Measurements from ENCODE around the gene HNRNPA2B1. TPM values are rescaled to one million over a fixed set of nuclear protein-coding genes. Genes with fewer than 3 reads are reported as not detected.
"Not testable (repeated sequence)": the region's sequence is repeated elsewhere in the genome, so short reads cannot be mapped to it uniquely, and the experiment has no call there.

Gene HNRNPA2B1
- total and polyA plus RNA-seq, 2 of the 8 experiments (the other 6 are each of a cell fraction or from before 2014, with no cell fraction given) = 276 to 1,255 TPM

GRCh38 chr7:26177269-26177668 is 23.3 kb downstream of the HNRNPA2B1 start:
- not testable (repeated sequence) for H4K91ac ChIP-seq (replicated peaks; ENCODE audit: insufficient read length, low read length); H3K4me2 ChIP-seq (ENCODE audit: insufficient read depth in 1 of 2, low read depth in 2 of 2, low read length in 2 of 2); H3K79me1 ChIP-seq (ENCODE audit: low read depth, low read length); DNase-seq (ENCODE audit: low read depth in 1 of 2, low spot score in 2 of 2); H3K23me2 ChIP-seq (ENCODE audit: low read depth, low read length); H4K5ac ChIP-seq (ENCODE audit: insufficient read length, low read depth, low read length); H4K8ac ChIP-seq (ENCODE audit: extremely low read depth, insufficient read depth, low read length); H2BK120ac ChIP-seq (replicated peaks; ENCODE audit: low read depth, low read length); H3K18ac ChIP-seq (ENCODE audit: extremely low read depth, low read length); H2BK12ac ChIP-seq (ENCODE audit: low read depth, low read length); H2BK15ac ChIP-seq (ENCODE audit: low read length); H4K20me1 ChIP-seq (replicated peaks in 1 of 2; ENCODE audit: control insufficient read depth in 1 of 2, insufficient read depth in 2 of 2, low read length in 2 of 2); H3K56ac ChIP-seq (replicated peaks; ENCODE audit: insufficient read length, low read depth, low read length); H3K9ac ChIP-seq (replicated peaks in 1 of 4; ENCODE audit: extremely low read depth in 1 of 4, low read depth in 3 of 4, low read length in 3 of 4); H3K4me1 ChIP-seq (replicated peaks in 1 of 4; ENCODE audit: control insufficient read depth in 3 of 4, insufficient read depth in 4 of 4, low read length in 3 of 4); H2BK20ac ChIP-seq (ENCODE audit: low read length); H3K27me3 ChIP-seq (replicated peaks in 1 of 4; ENCODE audit: control insufficient read depth in 3 of 4, extremely low read depth in 1 of 4, insufficient read depth in 3 of 4, low read length in 3 of 4); H2AFZ ChIP-seq (ENCODE audit: low read length); H3K4me3 ChIP-seq (ENCODE audit: extremely low read depth in 1 of 4, insufficient read depth in 2 of 4, low read depth in 3 of 4, low read length in 4 of 4); H2BK5ac ChIP-seq (ENCODE audit: low read depth, low read length); H3K27ac ChIP-seq (ENCODE audit: low read depth, low read length); FAIRE-seq; H3K23ac ChIP-seq (ENCODE audit: insufficient read length); H2AK5ac ChIP-seq (ENCODE audit: low read depth, low read length); H3K4ac ChIP-seq (replicated peaks; ENCODE audit: insufficient read length, low read depth, low read length); H3K14ac ChIP-seq (ENCODE audit: insufficient read length)
- POLR2A ChIA-PET (ENCODE audit: partially characterized antibody) = interaction anchor here (1.0 to 4.0 kb wide), 2 partner anchors 11 to 20 kb away, joined by 4 to 26 read pairs; no protein-coding TSS in a partner anchor
- H3K36me3 ChIP-seq (ENCODE audit: control insufficient read depth in 2 of 4, insufficient read depth in 4 of 4, low read length in 3 of 4) = peaks cover 3 to 23% (median 6%) of the 10 kb centered on the region in 4 experiments; a peak in 3 of 8 replicates
- CTCF ChIA-PET (ENCODE audit: partially characterized antibody) = interaction anchor here (2.6 kb wide), 1 partner anchor 87 kb away, joined by 9 read pairs; no protein-coding TSS in a partner anchor
- peaks cover 6 to 41% of the 10 kb centered on the region in 2 experiments for H3K79me2 ChIP-seq (ENCODE audit: control insufficient read depth in 1 of 2, insufficient read depth in 2 of 2, low read length in 2 of 2)
- 86% methylated on average over 13 of the region's 20 CpGs; no CpG with 5 or more reads in 1 of the 2 experiments for WGBS, 2 experiments (ENCODE audit: extremely low coverage in 1 of 2, insufficient coverage in 1 of 2, insufficient read length in 1 of 2, insufficient replicate concordance in 2 of 2, low coverage in 1 of 2, low lambda C conversion rate in 2 of 2, missing lambda C conversion rate in 1 of 2)
- peaks cover 0 to 16% of the 10 kb centered on the region in 2 experiments; a peak in 2 of 4 replicates for H3K9me3 ChIP-seq (ENCODE audit: insufficient read depth in 2 of 2, low read depth in 1 of 2, low read length in 1 of 2)

DNA sequence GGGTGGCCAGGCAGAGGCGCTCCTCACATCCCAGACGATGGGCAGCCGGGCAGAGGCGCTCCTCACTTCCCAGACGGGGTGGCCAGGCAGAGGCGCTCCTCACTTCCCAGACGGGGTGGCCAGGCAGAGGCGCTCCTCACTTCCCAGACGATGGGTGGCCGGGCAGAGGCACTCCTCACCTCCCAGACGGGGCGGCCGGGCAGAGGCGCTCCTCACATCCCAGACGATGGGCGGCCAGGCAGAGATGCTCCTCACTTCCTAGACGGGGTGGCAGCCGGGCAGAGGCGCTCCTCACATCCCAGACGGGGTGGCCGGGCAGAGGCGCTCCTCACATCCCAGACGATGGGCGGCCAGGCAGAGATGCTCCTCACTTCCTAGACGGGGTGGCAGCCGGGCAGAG is 23.9 kb downstream of the HNRNPA2B1 start:
- H3K79me1 ChIP-seq (ENCODE audit: low read depth, low read length); H3K23me2 ChIP-seq (ENCODE audit: low read depth, low read length); H2BK12ac ChIP-seq (ENCODE audit: low read depth, low read length); H2AFZ ChIP-seq (ENCODE audit: low read length); H4K91ac ChIP-seq (replicated peaks; ENCODE audit: insufficient read length, low read length); H3K27ac ChIP-seq (ENCODE audit: low read depth, low read length); DNase-seq (ENCODE audit: low read depth in 1 of 2, low spot score in 2 of 2); H2AK5ac ChIP-seq (ENCODE audit: low read depth, low read length); H3K27me3 ChIP-seq (replicated peaks in 1 of 4; ENCODE audit: control insufficient read depth in 3 of 4, extremely low read depth in 1 of 4, insufficient read depth in 3 of 4, low read length in 3 of 4); H3K4me3 ChIP-seq (ENCODE audit: extremely low read depth in 1 of 4, insufficient read depth in 2 of 4, low read depth in 3 of 4, low read length in 4 of 4); H2BK15ac ChIP-seq (ENCODE audit: low read length); H3K56ac ChIP-seq (replicated peaks; ENCODE audit: insufficient read length, low read depth, low read length); POLR2A ChIA-PET (ENCODE audit: partially characterized antibody); H3K9ac ChIP-seq (replicated peaks in 1 of 4; ENCODE audit: extremely low read depth in 1 of 4, low read depth in 3 of 4, low read length in 3 of 4); H3K4me1 ChIP-seq (replicated peaks in 1 of 4; ENCODE audit: control insufficient read depth in 3 of 4, insufficient read depth in 4 of 4, low read length in 3 of 4); H4K20me1 ChIP-seq (replicated peaks in 1 of 2; ENCODE audit: control insufficient read depth in 1 of 2, insufficient read depth in 2 of 2, low read length in 2 of 2); H2BK20ac ChIP-seq (ENCODE audit: low read length); H4K8ac ChIP-seq (ENCODE audit: extremely low read depth, insufficient read depth, low read length); H3K23ac ChIP-seq (ENCODE audit: insufficient read length); H3K18ac ChIP-seq (ENCODE audit: extremely low read depth, low read length); H2BK120ac ChIP-seq (replicated peaks; ENCODE audit: low read depth, low read length); FAIRE-seq; H4K5ac ChIP-seq (ENCODE audit: insufficient read length, low read depth, low read length); H3K4ac ChIP-seq (replicated peaks; ENCODE audit: insufficient read length, low read depth, low read length); H3K4me2 ChIP-seq (ENCODE audit: insufficient read depth in 1 of 2, low read depth in 2 of 2, low read length in 2 of 2); H2BK5ac ChIP-seq (ENCODE audit: low read depth, low read length); H3K14ac ChIP-seq (ENCODE audit: insufficient read length): not testable (repeated sequence)
- CTCF ChIA-PET (ENCODE audit: partially characterized antibody) = interaction anchor here (2.6 kb wide), 1 partner anchor 86 kb away, joined by 9 read pairs; no protein-coding TSS in a partner anchor
- peaks cover 6 to 47% of the 10 kb centered on the region in 2 experiments for H3K79me2 ChIP-seq (ENCODE audit: control insufficient read depth in 1 of 2, insufficient read depth in 2 of 2, low read length in 2 of 2)
- peaks cover 3 to 23% (median 6%) of the 10 kb centered on the region in 4 experiments; a peak in 3 of 8 replicates for H3K36me3 ChIP-seq (ENCODE audit: control insufficient read depth in 2 of 4, insufficient read depth in 4 of 4, low read length in 3 of 4)
- no CpG with 5 or more reads among the region's 26 CpGs for WGBS, 2 experiments (ENCODE audit: extremely low coverage in 1 of 2, insufficient coverage in 1 of 2, insufficient read length in 1 of 2, insufficient replicate concordance in 2 of 2, low coverage in 1 of 2, low lambda C conversion rate in 2 of 2, missing lambda C conversion rate in 1 of 2)
- peaks cover 0 to 16% of the 10 kb centered on the region in 2 experiments; a peak in 2 of 4 replicates for H3K9me3 ChIP-seq (ENCODE audit: insufficient read depth in 2 of 2, low read depth in 1 of 2, low read length in 1 of 2)

All from H1 (cell line).